Type B pancreatic cell (in vitro differentiated cells): Measurements from ENCODE around the gene HOTAIR. TPM values are rescaled to one million over a fixed set of nuclear protein-coding genes. Genes with fewer than 3 reads are reported as not detected.

Experiments used
- DNase-seq: peaks from one replicate; pipeline ENCODE4 v3.0.0; 2021; ENCODE audit warnings: mixed read lengths; ENCODE audit not compliant: unreplicated experiment; ENCODE audit errors: extremely low spot score
- H3K27ac Mint-ChIP-seq: 2 replicates; pipeline ENCODE4 v1.8.0; 2021; ENCODE audit warnings: mild to moderate bottlenecking, mixed read lengths
- H3K27me3 Mint-ChIP-seq: 2 replicates; pipeline ENCODE4 v1.8.0; 2021; ENCODE audit warnings: mixed read lengths
- H3K36me3 Mint-ChIP-seq: 2 replicates; pipeline ENCODE4 v1.8.0; 2021; ENCODE audit warnings: mixed read lengths
- H3K4me1 Mint-ChIP-seq: one replicate; pipeline ENCODE4 v1.8.0; 2021; ENCODE audit warnings: mixed read lengths; ENCODE audit not compliant: unreplicated experiment
- H3K4me3 Mint-ChIP-seq: 2 replicates; pipeline ENCODE4 v1.8.0; 2021; ENCODE audit warnings: mild to moderate bottlenecking, mixed read lengths
- H3K9me3 Mint-ChIP-seq: 2 replicates; pipeline ENCODE4 v1.8.0; 2021; ENCODE audit warnings: mixed read lengths
- CTCF ChIP-seq: fragments of 200-600 bp; sonication (generic); conservative IDR thresholded peaks from 2 replicates; pipeline ENCODE4 v1.5.0; 2021; ENCODE audit warnings: antibody characterized with exemption, mild to moderate bottlenecking
- total RNA-seq: library from RNA; stranded (reverse); gene quantifications from 2 replicates; pipeline ENCODE4 v1.2.1, GENCODE V29; 2021; ENCODE audit warnings: low replicate concordance

Gene HOTAIR
- total RNA-seq, 1 donor from 2014 or later = not detected

GRCh38 chr12:54017027-54017788 is 42.5 kb upstream of the HOTAIR start:
- peaks cover 4% of the 10 kb centered on the region for H3K36me3 Mint-ChIP-seq
- peaks cover 91% of the 10 kb centered on the region for H3K27me3 Mint-ChIP-seq
- no peak for DNase-seq
- peaks cover 17% of the 10 kb centered on the region for H3K4me1 Mint-ChIP-seq
- H3K9me3 Mint-ChIP-seq = no peaks in the 10 kb centered on the region
- peak overlapping the region; percentile 77 for H3K27ac Mint-ChIP-seq
- no peak for TF ChIP-seq CTCF
- H3K4me3 Mint-ChIP-seq = peak overlapping the region; percentile 86

DNA sequence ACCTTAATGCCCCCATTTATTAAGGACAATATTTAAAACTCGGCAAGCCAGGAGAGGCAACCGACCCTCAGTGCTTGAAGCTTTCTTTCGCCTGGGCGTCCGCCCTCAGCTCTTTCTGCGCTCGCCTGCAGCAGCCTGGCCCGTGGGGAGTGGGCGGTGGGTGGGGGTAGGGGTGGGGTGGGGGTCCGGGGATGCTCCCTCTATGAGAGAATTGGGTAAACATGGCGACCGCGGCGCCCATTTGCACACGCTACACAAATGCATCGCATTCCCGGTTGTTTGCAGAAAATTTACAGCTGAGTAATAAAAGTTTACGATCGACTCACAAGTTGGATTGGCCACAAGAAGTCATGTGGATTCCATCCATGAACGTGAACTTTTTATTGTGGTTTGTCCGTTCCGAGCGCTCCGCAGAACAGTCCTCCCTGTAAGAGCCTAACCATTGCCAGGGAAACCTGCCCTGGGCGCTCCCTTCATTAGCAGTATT is 41.8 kb upstream of the HOTAIR start:
- TF ChIP-seq CTCF = no peak
- H3K9me3 Mint-ChIP-seq = no peaks in the 10 kb centered on the region
- no peak overlapping the region for H3K27ac Mint-ChIP-seq
- peaks cover 13% of the 10 kb centered on the region for H3K4me1 Mint-ChIP-seq
- H3K36me3 Mint-ChIP-seq = peaks cover 4% of the 10 kb centered on the region
- peaks cover 91% of the 10 kb centered on the region for H3K27me3 Mint-ChIP-seq
- DNase-seq = no peak
- peak overlapping the region; percentile 86 for H3K4me3 Mint-ChIP-seq

- H3K9me3 Mint-ChIP-seq = no peaks in the 10 kb centered on the region
- H3K27ac Mint-ChIP-seq = no peak overlapping the region
- DNase-seq = no peak
- peaks cover 91% of the 10 kb centered on the region for H3K27me3 Mint-ChIP-seq
- H3K36me3 Mint-ChIP-seq = peaks cover 4% of the 10 kb centered on the region
- H3K4me1 Mint-ChIP-seq = peaks cover 12% of the 10 kb centered on the region
- H3K4me3 Mint-ChIP-seq = peak overlapping the region; percentile 86
- no peak for TF ChIP-seq CTCF
Measured at GRCh38 chr12:54016051-54016450, 41.3 kb upstream of the HOTAIR start.

- DNase-seq = no peak
- no peak for TF ChIP-seq CTCF
- Mint-ChIP-seq H3K4me3 (peak overlapping the region; percentile 62), H3K27ac (no peak overlapping the region), H3K27me3 (peaks cover 91% of the 10 kb centered on the region), H3K36me3 (peaks cover 4% of the 10 kb centered on the region), H3K4me1 (peaks cover 15% of the 10 kb centered on the region), H3K9me3 (no peaks in the 10 kb centered on the region)
Measured at GRCh38 chr12:54015018-54015931, 40.5 kb upstream of the HOTAIR start.

GRCh38 chr12:54014377-54015017 is 39.7 kb upstream of the HOTAIR start:
- Mint-ChIP-seq H3K27me3 (peaks cover 91% of the 10 kb centered on the region), H3K9me3 (no peaks in the 10 kb centered on the region), H3K36me3 (no peaks in the 10 kb centered on the region), H3K27ac (no peak overlapping the region), H3K4me3 (peak overlapping the region; percentile 62), H3K4me1 (peaks cover 18% of the 10 kb centered on the region)
- no peak for DNase-seq
- TF ChIP-seq CTCF = no peak
